PC-3 (cell line): ENCODE results near the gene ASPDH. TPM values are rescaled to one million over a fixed set of nuclear protein-coding genes. Genes with fewer than 3 reads are reported as not detected.

Experiments
- ATAC-seq: fragments of 200-7000 bp; cut with Tn5 transposase; 2 replicates; pipeline ENCODE4 v1.9.1; 2020; ENCODE audit warnings: mild to moderate bottlenecking, moderate library complexity
- BruUV-seq: library from RNA; stranded (reverse); fragments of 400-500 nt; replicated peaks from 2 replicates; lab custom pipeline; 2021; lab: Mats Ljungman, UMichigan
- CTCF ChIA-PET: fragments of 300-600 bp; sonication (Branson Sonifier 250); formaldehyde crosslinking; loops from one replicate; lab custom pipeline; 2022; ENCODE audit warnings: antibody characterized with exemption; lab: Charles Lee
- POLR2A ChIA-PET: fragments of 300-600 bp; sonication (Branson Sonifier 250); formaldehyde crosslinking; loops from one replicate; lab custom pipeline; 2022; ENCODE audit warnings: antibody characterized with exemption; ENCODE audit not compliant: unreplicated experiment; lab: Charles Lee
- DNase-seq: peaks from one replicate; pipeline ENCODE4 v3.0.0-alpha.2; 2015
- H2AFZ ChIP-seq: fragments of 300-600 bp; sonication (generic); 2 replicates; pipeline ENCODE4 v1.6.0; 2016; ENCODE audit warnings: antibody characterized with exemption, low read length
- H3F3A ChIP-seq: fragments of 300-600 bp; sonication (generic); one replicate; pipeline ENCODE4 v1.6.0; 2017; ENCODE audit warnings: antibody characterized with exemption, low read length, control low read depth, mild to moderate bottlenecking; ENCODE audit not compliant: unreplicated experiment
- H3K27ac ChIP-seq: fragments of 300-600 bp; sonication (generic); 2 replicates; pipeline ENCODE4 v1.5.1; 2016; ENCODE audit warnings: mild to moderate bottlenecking, low read length
- H3K27me3 ChIP-seq: fragments of 300-600 bp; sonication (generic); 2 replicates; pipeline ENCODE4 v1.6.1; 2016; ENCODE audit warnings: low read length, mixed read lengths
- H3K36me3 ChIP-seq: fragments of 300-600 bp; sonication (generic); 2 replicates; pipeline ENCODE4 v1.6.1; 2016; ENCODE audit warnings: low read depth, mixed run types, low read length, mixed read lengths
- H3K4me1 ChIP-seq: fragments of 300-600 bp; sonication (generic); 2 replicates; pipeline ENCODE4 v1.5.1; 2016; ENCODE audit warnings: low read length; ENCODE audit not compliant: insufficient read depth
- H3K4me2 ChIP-seq: fragments of 300-600 bp; sonication (generic); 2 replicates; pipeline ENCODE4 v1.6.0; 2016; ENCODE audit warnings: low read length
- H3K4me3 ChIP-seq: fragments of 300-600 bp; sonication (generic); 2 replicates; pipeline ENCODE4 v1.5.1; 2016; ENCODE audit warnings: mild to moderate bottlenecking, low read length, mixed read lengths
- H3K79me2 ChIP-seq: fragments of 300-600 bp; sonication (generic); 2 replicates; pipeline ENCODE4 v1.6.1; 2017; ENCODE audit warnings: low read length, mixed read lengths
- H3K9ac ChIP-seq: fragments of 300-600 bp; sonication (generic); 2 replicates; pipeline ENCODE4 v1.6.0; 2016; ENCODE audit warnings: mild to moderate bottlenecking, low read length
- H3K9me2 ChIP-seq: fragments of 300-600 bp; sonication (generic); replicated peaks from 2 replicates; pipeline ENCODE4 v1.6.1; 2016; ENCODE audit warnings: mixed run types, low read length, mixed read lengths
- H3K9me3 ChIP-seq: fragments of 300-600 bp; sonication (generic); 2 replicates; pipeline ENCODE4 v1.6.1; 2016; ENCODE audit warnings: low read length, mixed read lengths
- H4K20me1 ChIP-seq: fragments of 300-600 bp; sonication (generic); 2 replicates; pipeline ENCODE4 v1.6.1; 2016; ENCODE audit warnings: low read length, mixed read lengths
- EZH2 ChIP-seq: fragments of 300-600 bp; sonication (generic); IDR thresholded peaks from one replicate; pipeline ENCODE4 v1.6.1; 2017; ENCODE audit warnings: antibody characterized with exemption, mild to moderate bottlenecking, low read length; ENCODE audit not compliant: unreplicated experiment
- EZH2phosphoT487 ChIP-seq: fragments of 300-600 bp; sonication (generic); IDR thresholded peaks from 2 replicates; pipeline ENCODE4 v1.6.1; 2018; ENCODE audit warnings: mild to moderate bottlenecking, antibody characterized with exemption, low read length, borderline replicate concordance
- intact Hi-C: fragments of 100-400 bp; cut with micrococcal nuclease; formaldehyde crosslinking; loops from 2 replicates; pipeline ENCODE4 v1.9.0; 2023
- total RNA-seq: library from RNA; depleted of rRNA; stranded (reverse); fragments of >200 nt; gene quantifications from 2 replicates; pipeline ENCODE4 v1.2.3, GENCODE V29; 2014
- TF ChIP-seq, protein P1 (sequence below): fragments of 300-600 bp; sonication (generic); conservative IDR thresholded peaks from 2 replicates; pipeline ENCODE4 v1.5.1; 2017; ENCODE audit warnings: antibody characterized with exemption, low read depth, mild to moderate bottlenecking, low read length

Gene ASPDH
- total RNA-seq, 1 experiment from 2014 or later: not detected

DNA sequence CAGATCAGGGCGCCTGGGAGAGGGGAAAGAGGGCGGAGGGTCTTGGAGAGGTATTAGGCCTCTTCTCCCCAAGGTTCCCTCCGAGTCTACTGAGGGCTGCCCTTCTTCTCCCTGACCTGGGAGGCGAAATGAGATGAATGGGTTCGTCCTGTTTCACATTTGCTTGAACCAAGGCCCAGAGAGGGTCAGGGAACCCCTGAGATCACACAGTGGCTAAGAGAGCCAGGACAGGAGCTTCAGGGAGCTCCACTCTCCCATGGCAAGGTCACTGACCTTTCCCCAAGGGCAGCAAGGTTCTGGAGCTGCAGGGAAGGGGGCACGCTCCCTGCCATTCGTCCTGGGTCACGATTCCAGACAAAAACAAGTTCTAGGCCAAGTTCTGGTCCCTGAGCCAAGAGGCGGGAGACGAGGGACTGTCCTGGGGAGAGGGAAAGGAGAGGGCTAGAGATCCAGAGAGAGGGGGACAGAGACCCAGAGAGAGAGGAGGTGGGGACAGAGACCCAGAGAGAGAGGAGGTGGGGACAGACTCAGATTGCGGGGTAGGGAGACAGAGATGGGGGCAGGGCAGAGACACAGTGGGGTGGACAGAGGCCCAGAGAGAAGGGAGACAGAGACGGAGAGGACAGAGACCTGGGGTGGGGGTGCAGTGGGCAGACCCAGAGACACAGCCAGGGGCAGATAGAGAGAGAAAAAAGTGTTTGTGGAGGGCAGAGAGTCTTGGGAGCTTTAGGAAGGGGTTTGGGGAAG lies 541 bp downstream of the ASPDH start:
- Histone ChIP-seq H3K4me1 (peaks cover 10% of the 10 kb centered on the region; the same call in 1 of the 2 replicates), H3K27me3 (no peaks in the 10 kb centered on the region), H3K36me3 (no peaks in the 10 kb centered on the region), H3K79me2 (0 out of 2 replicates have a peak, but pooled peaks cover 3% of the 10 kb centered on the region), H3K4me3 (no peak overlapping the region), H3F3A (no peaks in the 10 kb centered on the region), H3K27ac (no peak overlapping the region), H3K9me2 (no peaks in the 10 kb centered on the region), H3K9me3 (no peaks in the 10 kb centered on the region), H4K20me1 (no peaks in the 10 kb centered on the region), H3K4me2 (no peak overlapping the region), H2AFZ (no peak overlapping the region), H3K9ac (no peak overlapping the region)
- no peak for DNase-seq
- ATAC-seq: no peak
- BruUV-seq: no TSS peak
- CTCF ChIA-PET: no interaction called here
- TF ChIP-seq, protein P1, sequence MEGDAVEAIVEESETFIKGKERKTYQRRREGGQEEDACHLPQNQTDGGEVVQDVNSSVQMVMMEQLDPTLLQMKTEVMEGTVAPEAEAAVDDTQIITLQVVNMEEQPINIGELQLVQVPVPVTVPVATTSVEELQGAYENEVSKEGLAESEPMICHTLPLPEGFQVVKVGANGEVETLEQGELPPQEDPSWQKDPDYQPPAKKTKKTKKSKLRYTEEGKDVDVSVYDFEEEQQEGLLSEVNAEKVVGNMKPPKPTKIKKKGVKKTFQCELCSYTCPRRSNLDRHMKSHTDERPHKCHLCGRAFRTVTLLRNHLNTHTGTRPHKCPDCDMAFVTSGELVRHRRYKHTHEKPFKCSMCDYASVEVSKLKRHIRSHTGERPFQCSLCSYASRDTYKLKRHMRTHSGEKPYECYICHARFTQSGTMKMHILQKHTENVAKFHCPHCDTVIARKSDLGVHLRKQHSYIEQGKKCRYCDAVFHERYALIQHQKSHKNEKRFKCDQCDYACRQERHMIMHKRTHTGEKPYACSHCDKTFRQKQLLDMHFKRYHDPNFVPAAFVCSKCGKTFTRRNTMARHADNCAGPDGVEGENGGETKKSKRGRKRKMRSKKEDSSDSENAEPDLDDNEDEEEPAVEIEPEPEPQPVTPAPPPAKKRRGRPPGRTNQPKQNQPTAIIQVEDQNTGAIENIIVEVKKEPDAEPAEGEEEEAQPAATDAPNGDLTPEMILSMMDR: no peak
- TF ChIP-seq EZH2phosphoT487: no peak
- TF ChIP-seq EZH2: no peak
- intact Hi-C loops: no loop called here
- POLR2A ChIA-PET: no interaction called here

DNA sequence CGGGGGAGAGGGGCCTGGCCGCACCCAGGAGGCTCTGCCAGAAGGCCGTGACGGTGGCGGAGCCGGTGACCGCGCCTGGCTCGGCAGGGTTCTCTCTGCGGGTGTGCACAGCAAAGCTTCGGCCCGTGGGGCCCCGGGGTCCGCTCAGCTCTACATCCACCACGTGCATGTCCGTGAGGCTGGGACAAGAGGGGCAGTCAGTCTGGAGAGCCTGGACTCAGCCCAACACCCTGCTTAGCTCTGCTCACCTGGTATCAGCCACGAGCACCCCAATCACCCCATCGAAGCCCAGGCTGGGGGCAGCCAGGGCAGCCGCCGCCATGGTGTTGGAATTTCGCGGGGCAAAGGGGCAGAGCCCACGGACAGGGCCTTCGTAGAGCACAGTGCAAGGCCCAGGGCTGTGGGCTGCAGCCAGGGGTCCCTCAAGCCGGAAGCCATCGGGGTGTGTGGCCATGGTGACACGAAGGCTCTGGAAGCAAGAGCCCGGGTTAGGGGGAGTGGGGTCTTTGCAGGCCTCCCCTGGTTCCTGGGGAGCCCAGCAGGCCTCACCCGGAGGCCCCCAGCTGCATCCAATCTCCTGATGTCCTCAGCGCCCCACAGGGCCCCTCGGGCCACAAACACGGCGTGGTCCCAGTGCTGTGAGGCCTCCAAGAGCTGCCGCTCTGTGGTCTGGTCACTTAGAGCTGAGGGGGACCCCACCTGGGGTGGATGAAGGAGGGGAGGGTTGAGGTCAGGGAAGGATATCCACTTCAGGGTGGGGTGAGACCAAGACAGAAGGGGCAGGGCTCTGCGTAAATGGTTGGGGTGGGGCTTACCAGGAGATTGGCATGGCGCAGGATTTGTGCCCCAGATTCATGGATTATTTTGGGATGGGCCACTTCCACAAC lies 1.4 kb downstream of the ASPDH start:
- no peak overlapping the region for H3K9ac ChIP-seq
- no peak overlapping the region for H3K27ac ChIP-seq
- CTCF ChIA-PET: no interaction called here
- H3K4me2 ChIP-seq: no peak overlapping the region
- no peak overlapping the region for H3K4me3 ChIP-seq
- POLR2A ChIA-PET: no interaction called here
- H3F3A ChIP-seq: no peaks in the 10 kb centered on the region
- no peak overlapping the region for H2AFZ ChIP-seq
- H3K4me1 ChIP-seq: peaks cover 10% of the 10 kb centered on the region; the same call in 1 of the 2 replicates
- H4K20me1 ChIP-seq: no peaks in the 10 kb centered on the region
- H3K79me2 ChIP-seq: 0 out of 2 replicates have a peak, but pooled peaks cover 3% of the 10 kb centered on the region
- H3K9me2 ChIP-seq: no peaks in the 10 kb centered on the region
- H3K27me3 ChIP-seq: no peaks in the 10 kb centered on the region
- DNase-seq (no peak), ATAC-seq (no peak)
- intact Hi-C loops: no loop called here
- BruUV-seq: no TSS peak
- no peaks in the 10 kb centered on the region for H3K36me3 ChIP-seq
- TF ChIP-seq EZH2phosphoT487: no peak
- TF ChIP-seq EZH2: no peak
- TF ChIP-seq, protein P1: no peak
- H3K9me3 ChIP-seq: no peaks in the 10 kb centered on the region
